NCI-H82 (cell line): Measurements from ENCODE around the gene PCAT6.
A peak's percentile ranks its signal among the peaks of the same experiment; 100 is the strongest.

Experiments used
- DNase-seq: peaks from one replicate; lab custom pipeline; 2025; lab: John Stamatoyannopoulos, UW

PCAT6 gene

DNA sequence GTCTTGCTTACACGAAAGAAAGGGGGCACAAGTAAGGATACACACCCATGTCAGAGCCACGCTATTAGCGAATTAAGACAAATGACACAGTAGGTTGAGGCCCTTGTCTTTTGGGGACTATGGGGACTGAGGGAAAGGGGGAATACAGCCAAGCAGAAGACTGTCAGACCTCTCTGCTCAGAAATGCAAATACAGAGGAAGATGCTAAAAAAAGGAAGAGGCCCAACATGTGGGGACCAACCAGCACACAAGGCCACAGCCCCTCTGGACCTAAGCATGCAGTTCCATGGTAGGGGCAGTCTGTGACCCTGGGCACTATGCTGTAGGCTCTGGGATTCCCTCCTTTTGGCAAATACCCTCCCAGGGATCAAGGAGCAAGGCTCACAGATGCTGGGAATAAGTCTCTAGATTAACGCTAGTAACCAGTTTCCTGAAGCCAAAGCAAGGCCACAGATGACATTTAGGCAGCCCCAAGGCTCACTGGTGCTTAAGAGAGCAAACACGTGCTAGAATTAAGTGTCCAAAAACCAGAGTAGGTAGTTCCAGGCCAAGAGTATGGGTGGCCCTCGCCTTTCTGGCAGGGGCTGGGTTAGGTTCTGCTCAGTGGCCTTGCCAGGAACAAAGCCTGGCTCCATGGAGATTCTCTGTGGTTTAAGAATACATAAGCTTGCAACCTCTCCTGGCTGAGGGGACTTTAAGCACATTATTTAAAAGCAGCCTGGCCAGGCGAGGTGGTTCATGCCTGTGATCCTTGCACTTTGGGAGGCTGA, 40.0 kb downstream of the PCAT6 start:
- peak; percentile 49 for DNase-seq

DNA sequence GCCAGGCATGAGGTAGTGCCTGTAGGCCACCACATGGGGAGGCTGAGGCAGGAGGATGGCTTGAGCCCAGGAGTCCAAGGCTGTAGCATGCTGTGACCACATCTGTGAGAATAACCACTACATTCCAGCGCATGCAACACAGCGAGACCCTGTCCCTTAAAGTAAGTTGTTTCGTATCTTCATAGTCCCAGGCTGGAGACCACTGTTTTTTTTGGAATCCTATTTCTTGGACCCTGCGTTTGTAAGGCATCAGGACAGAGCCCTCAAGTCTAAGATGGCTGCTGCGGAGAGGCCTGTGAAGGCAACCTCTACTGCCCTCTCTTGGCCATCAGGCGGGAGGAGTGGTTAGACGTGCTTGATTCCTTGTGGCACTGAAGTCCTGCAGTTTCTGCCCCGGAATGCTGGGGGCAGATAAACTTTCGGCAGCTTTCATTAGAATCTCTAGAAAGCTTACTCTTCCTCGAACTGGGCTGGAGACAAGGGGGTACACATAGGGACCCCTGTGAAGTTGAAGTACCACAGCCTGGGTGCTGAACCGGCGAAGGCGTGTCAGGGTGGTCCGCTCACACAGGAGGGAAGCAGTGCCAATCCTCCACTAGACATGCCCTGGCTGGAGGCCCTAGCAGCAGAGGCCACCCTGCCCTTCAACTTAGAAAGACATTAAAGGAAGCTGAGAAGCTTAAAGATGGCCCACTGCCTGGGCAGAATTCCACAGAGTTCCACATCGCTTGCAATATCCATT, 41.6 kb downstream of the PCAT6 start:
- peak; percentile 86 for DNase-seq

DNA sequence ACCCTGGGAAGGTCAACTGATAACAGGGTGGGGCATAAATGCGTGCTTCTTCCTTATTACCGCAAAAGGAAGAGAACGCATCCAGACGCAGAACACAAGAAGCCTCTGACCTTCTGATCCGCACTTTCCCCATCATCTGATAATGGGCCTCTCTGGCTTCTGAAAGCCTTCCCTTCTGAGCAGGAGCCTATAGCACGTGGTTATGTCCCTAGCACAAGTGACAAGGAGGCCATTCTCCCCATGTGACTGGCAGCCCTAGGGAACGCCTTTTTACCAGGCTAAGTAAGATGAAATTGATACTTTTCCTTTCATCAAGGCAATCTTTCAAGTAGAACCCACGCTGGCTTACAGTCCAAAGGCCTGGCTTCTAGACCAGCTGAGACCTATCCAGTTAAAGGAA, 44.0 kb downstream of the PCAT6 start:
- DNase-seq = no peak

DNA sequence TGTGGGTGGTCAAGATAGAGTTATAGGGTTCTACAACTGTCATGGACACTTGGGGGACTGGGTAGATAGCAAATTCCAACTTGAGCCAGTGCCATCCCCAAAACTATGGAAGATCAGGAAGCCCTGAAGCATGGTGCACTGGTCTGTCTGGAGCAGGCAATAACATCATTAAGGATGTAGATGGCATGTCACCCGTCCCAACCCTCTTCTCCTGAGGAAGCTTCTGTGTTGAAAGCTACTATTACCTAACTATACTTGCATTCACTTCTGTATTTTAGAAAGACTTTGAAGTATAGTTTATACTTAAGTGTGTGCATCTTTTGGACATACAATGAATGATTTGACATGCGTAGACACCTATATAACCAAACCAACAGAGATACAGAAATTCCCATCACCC, 45.3 kb downstream of the PCAT6 start:
- DNase-seq = no peak

DNA sequence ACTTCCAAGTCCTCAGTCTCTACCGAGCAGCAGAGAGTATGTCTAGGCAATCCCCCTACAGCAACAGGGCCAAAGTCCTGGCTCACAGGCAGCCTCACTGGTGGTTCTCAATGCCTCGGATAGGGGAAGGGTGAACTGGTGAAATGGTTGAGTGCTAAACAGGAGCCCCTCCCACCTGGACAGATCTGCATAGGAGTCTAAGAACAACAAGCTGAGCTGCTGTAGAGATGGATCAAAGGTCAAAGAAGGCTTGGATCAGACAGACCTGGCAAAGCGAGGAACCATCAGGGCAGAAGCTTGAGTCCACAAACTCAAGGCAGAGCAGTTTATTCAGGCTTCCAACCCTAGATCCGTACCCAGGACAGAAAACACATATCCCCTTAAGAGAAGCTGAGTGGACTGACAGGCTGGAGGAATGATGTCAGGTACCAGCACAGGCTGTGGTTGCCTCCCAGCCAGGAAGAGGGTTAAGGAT, 46.4 kb downstream of the PCAT6 start:
- DNase-seq = no peak

DNA sequence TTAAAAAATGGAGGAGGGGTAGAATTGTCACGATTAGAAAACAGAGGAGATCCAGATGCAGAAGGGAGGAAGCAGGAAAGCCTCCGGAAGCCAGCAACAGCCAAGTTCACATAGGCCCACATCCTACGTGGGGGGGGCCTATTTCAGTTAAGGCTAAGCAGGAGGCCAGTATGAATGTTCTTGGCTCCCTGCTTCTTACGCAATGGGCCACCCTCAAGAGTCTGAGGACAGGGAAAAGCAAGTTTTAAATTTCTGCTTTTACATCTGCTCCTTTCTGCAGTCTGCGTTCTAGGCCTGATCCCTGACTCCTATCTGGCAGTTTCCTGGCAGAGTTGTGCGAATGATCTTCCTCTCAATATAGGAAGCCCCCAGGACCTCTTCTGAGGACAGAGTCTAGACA, 47.6 kb downstream of the PCAT6 start:
- no peak for DNase-seq

DNA sequence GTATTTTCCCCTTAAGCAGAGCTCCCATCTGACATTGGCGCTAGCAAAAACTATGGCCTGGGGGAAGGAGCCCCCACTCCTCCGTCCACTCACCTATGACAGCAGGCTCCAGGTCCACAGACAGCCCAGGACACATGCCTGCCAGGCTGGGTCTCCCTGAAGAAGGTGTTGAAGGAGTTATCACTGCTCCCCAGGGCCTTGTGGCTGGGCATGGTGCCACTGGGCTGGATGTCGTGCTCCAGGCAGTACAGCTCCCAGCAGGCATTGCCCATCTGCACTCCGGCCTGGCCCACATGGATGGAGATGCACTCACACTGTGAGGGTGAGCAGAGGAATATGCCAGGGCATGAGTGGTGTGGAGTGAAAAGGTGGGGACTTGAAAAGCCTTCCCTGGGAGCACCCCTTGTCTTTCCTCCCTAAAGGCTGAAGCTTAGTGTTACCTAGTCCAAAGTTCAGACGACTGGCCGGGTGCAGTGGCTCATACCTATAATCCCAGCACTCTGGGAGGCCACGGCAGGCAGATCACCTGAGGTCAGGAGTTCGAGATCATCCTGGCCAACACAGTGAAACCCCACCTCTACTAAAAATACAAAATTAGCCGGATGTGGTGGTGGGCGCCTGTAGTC, 48.1 kb downstream of the PCAT6 start:
- DNase-seq = no peak

DNA sequence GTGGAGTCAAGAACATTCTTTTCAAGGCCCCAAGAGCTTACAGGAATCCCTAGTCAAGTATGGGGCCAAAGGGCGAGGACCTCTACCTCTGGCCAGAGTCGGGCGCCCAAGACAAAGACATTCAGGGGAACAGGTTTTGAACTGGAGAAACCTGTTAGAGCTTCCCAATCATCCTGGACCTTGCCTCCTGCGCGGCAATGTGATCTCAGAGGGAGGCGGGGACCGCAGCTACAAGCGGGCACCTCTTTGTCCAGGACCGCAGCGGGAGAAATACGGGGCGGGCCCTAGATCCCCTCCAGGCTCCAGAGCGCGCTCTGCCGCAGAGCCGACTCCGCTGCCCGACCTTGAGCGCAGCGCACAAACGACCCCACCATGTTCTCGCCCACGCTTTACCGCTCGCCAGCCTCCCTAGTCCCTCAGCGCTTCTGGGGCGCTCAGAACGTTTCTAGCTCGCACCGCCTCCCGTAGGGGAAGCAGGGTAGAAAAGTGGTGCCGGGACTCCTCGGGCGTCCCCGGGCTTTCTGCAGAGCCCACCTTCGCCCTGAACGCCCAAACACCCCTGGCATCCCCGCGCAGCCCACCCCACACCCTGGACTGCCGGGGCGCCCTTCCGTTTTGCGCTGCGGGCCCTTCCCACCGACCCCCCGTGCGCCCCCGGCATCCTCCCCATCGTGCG, 50.1 kb downstream of the PCAT6 start:
- peak; percentile 77 for DNase-seq
